ENCODE data around the gene EEF1AKMT4. TPM values are rescaled to one million over a fixed set of nuclear protein-coding genes. Genes with fewer than 3 reads are reported as not detected.

Gene EEF1AKMT4
- total RNA-seq, 4 donors from 2014 or later: 1.7 to 9.8 (median 5.7) TPM

DNA sequence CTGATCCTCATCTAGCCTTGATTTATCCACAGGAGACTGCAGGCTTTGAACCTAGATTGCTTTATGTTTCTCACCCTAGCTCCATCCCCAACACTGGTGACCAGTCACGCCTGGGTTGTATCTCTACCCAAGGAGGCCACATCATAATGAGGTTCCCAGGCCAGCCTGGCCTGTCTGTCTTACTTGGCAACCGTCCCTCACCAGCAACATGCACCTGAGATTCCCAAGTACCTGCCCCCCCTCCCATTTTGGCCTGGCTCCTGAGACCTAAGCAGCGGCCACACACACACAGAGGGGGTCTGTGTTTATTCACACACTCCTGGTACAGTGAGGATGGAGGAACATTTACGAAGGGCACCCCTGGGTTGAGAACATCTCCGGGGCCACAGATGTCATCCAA, 9.5 kb downstream of the EEF1AKMT4 start:
- Histone ChIP-seq H3K27ac (no peak overlapping the region), H3K36me3 (no peaks in the 10 kb centered on the region), H3K4me3 (no peak overlapping the region), H3K9me3 (no peaks in the 10 kb centered on the region), H3K4me1 (peaks cover 0 to 30% (median 14%) of the 10 kb centered on the region in 4 donors), H3K27me3 (peaks cover 3 to 33% of the 10 kb centered on the region in 2 donors)
- TF ChIP-seq, protein P1, sequence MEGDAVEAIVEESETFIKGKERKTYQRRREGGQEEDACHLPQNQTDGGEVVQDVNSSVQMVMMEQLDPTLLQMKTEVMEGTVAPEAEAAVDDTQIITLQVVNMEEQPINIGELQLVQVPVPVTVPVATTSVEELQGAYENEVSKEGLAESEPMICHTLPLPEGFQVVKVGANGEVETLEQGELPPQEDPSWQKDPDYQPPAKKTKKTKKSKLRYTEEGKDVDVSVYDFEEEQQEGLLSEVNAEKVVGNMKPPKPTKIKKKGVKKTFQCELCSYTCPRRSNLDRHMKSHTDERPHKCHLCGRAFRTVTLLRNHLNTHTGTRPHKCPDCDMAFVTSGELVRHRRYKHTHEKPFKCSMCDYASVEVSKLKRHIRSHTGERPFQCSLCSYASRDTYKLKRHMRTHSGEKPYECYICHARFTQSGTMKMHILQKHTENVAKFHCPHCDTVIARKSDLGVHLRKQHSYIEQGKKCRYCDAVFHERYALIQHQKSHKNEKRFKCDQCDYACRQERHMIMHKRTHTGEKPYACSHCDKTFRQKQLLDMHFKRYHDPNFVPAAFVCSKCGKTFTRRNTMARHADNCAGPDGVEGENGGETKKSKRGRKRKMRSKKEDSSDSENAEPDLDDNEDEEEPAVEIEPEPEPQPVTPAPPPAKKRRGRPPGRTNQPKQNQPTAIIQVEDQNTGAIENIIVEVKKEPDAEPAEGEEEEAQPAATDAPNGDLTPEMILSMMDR (IDR thresholded peaks at IDR 0.05): no peak
- no peak for TF ChIP-seq POLR2A (IDR thresholded peaks at IDR 0.05)
- no peak for DNase-seq

DNA sequence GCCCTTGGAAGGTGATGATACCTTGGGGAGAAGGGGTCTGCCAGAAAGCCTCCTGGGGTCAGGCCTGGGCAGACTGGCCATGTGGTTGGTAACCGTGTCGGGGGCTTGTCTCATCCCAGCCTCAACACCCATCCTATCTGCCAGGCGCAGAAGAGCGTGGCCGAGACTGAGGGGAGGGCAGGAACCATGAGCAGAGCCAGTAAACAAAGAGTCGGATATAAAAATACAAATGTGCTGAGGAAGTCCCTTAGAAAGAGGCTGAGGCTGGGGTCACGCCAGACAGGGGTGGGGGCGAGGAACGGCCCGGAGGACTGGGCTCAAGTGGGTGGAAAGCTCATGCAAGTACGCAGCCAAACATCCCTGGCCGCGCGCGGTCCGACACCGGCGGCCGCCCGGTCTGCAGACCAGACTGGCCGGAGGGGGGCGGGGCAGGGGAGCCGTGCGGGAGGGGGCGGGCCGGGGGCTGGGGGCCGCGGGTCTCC, 10.0 kb downstream of the EEF1AKMT4 start:
- H3K4me1 ChIP-seq: peaks cover 0 to 30% (median 14%) of the 10 kb centered on the region in 4 donors
- no peaks in the 10 kb centered on the region for H3K36me3 ChIP-seq
- DNase-seq: no peak
- H3K9me3 ChIP-seq: no peaks in the 10 kb centered on the region
- H3K27ac ChIP-seq: no peak overlapping the region
- peaks cover 3 to 36% of the 10 kb centered on the region in 2 donors for H3K27me3 ChIP-seq
- peak overlapping the region in 2 of 4 donors; percentile 33 to 57 for H3K4me3 ChIP-seq
- no peak for TF ChIP-seq POLR2A (IDR thresholded peaks at IDR 0.05)
- TF ChIP-seq, protein P1 (IDR thresholded peaks at IDR 0.05): no peak

DNA sequence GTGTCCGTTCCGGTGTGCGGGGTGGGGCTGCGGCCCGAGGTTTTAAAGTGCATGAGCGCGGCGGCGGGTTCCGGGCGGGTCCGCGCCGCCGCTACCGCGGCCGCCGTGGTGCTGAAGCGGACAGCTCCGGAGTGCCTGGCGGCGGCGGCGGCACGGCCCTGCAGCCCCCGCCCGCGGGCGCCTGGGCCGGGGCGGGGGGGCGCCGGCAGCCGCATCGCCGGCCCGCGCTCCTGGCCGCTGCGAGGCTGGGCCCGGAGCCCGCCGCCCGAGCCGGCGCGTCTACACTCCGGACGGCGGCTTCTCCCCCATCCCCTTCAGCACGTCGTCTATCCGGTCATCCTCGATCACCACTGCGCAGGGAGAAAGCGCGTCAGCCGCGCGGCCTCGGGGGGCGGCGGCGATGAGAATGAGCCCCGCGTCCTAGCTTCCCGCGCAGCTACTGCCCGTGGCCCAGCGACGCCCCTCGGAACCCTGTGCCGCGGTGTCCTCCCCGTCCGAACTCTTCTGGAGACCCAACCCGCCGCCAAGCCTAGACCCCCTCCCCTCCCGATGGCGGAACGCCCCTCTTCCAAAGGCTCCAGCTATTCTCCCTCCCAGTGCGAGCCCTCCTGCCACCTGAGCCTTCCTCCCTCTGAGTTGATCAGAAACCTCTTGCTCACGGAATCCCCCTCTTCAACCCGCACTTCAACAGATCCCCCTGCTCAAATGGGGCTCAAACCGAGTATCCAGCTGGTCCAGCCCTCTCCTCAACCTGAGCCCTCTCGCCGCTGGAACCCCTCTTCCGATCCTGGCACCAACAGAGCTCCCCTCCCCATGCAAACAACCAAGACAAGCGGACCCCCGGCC, 10.6 kb downstream of the EEF1AKMT4 start:
- H3K9me3 ChIP-seq: no peaks in the 10 kb centered on the region
- peaks cover 3 to 36% of the 10 kb centered on the region in 2 donors for H3K27me3 ChIP-seq
- H3K36me3 ChIP-seq: no peaks in the 10 kb centered on the region
- TF ChIP-seq POLR2A (IDR thresholded peaks at IDR 0.05): no peak
- peak in 1 of 3 donors; percentile 53 for DNase-seq
- H3K4me3 ChIP-seq: peak overlapping the region in 3 of 4 donors; percentile 55 to 59 (median 57)
- peaks cover 0 to 30% (median 14%) of the 10 kb centered on the region in 4 donors for H3K4me1 ChIP-seq
- no peak overlapping the region for H3K27ac ChIP-seq

DNA sequence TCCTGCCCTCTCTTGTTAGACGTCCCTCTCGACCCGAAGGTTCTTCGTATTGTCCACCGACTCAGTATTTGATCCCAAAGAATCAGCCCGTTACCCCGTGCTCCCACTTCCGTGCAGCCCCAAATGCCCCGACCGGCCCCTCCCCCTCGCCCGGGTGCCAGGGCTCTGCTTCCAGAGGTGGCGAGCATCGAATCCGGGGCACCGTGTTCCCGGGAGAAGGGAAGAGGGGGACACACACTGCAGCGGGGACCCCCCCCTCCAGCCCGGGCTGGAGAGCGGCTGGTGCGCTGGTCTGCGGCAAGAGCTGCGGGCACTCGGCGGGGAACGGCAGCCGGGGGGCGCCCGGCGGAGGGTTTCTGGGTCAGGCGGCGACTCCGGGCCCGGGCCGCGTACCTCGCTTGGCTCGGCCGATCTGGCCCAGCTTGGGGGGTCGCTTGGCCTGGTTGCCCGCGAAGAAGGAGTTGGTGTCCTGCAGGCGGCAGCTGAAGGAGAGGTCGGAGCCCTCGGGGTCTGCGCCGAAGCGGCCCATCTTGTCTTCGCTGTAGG, 11.3 kb downstream of the EEF1AKMT4 start:
- Histone ChIP-seq H3K36me3 (no peaks in the 10 kb centered on the region), H3K27ac (no peak overlapping the region), H3K4me1 (peaks cover 0 to 30% (median 14%) of the 10 kb centered on the region in 4 donors), H3K9me3 (no peaks in the 10 kb centered on the region), H3K27me3 (peaks cover 3 to 36% of the 10 kb centered on the region in 2 donors), H3K4me3 (peak overlapping the region; percentile 30 to 59 (median 56))
- no peak for TF ChIP-seq POLR2A (IDR thresholded peaks at IDR 0.05)
- TF ChIP-seq, protein P1 (IDR thresholded peaks at IDR 0.05): no peak
- no peak for DNase-seq

DNA sequence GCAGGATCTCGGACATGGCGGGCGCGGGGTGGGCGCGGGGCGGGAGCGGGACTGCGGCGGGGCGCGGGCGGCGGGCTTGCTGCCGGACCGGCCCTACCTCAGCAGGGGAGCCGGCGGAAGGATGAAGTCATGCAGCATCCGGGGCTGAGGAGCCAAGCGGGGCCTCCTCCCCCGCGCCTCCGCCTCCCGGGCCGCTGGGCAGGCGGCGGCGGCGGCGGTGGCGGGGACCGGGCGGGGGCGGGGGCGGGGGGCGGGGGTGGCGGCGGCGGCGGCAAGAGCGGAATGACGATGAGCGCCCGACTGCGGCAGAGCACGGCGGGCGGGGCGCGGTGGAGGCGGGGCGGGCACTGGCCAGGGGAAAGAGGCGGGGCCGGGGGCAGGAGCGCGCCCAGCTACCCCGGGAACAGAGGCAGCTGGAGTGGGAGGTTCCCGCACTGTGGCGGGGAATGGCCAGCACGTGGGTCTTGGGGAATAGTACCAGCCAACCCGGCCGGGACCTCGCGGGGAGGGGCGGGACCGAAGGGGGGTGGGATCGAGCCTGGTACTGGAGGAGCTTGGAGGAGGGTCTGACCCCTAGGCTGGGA, 11.9 kb downstream of the EEF1AKMT4 start, which contains the start of gene CAMK2N2:
CAMK2N2 (minus strand) TSS at position 284 of the 584 bp plus-strand sequence; CDS start at position 16, 268 bp downstream.
- Histone ChIP-seq H3K36me3 (no peaks in the 10 kb centered on the region), H3K27ac (no peak within 1 kb of the TSS), H3K4me3 (peak within 1 kb of the TSS; percentile 30 to 59 (median 56)), H3K4me1 (peaks cover 0 to 30% (median 14%) of the 10 kb centered on the region in 4 donors), H3K27me3 (peaks cover 3 to 36% of the 10 kb centered on the region in 2 donors), H3K9me3 (no peaks in the 10 kb centered on the region)
- TF ChIP-seq POLR2A (IDR thresholded peaks at IDR 0.05): no peak
- peak; percentile 22 to 74 (median 65) for DNase-seq

DNA sequence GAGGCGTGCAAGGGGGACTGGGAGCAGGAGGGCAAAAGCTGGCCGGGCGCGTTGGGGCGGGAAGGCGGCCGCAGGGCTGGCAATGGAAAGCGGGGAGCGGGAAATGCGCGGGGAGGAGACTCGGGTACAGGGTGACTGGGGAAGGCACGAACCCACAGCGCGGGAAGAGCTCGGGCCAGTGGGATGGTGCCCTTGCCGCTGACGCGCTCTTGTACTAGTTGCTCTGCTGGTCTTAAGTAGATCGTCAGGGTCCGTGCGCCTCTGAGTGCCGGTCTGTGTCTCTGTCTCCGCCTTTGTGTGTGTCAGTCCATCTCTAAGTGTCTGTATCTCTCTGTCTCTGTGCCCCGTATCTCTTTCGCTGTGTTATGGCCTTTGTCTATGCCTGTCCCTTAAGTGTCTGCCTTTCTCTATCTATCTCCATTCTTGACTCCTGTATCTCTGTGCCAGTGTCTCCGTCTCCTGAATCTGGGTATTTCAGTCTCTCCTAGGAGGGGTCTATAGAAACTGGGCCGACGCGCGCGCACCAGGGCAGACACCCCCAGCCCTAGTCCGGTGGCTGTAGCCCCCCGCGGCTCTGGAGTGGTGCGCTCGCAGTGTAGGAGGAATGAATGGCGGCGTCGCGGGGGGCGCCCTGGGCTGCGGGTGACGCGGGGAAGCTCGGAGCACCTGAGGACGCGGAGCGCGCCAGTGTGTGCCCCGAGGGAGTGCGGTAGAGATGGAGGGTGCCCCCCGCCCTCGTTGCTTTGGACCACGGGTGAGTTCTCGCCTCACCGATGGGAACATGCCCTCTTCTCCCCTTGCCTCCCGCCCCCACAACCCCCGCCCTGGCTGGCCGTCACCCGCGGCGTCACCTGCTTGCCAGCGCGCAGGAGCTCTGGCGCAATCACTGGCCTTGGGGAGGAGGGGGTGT, 12.6 kb downstream of the EEF1AKMT4 start:
- H3K4me3 ChIP-seq: peak overlapping the region; percentile 30 to 59 (median 56)
- no peaks in the 10 kb centered on the region for H3K36me3 ChIP-seq
- no peak overlapping the region for H3K27ac ChIP-seq
- H3K9me3 ChIP-seq: no peaks in the 10 kb centered on the region
- DNase-seq: no peak
- peaks cover 3 to 36% of the 10 kb centered on the region in 2 donors for H3K27me3 ChIP-seq
- peaks cover 0 to 30% (median 14%) of the 10 kb centered on the region in 4 donors for H3K4me1 ChIP-seq
- TF ChIP-seq POLR2A (IDR thresholded peaks at IDR 0.05): no peak
- TF ChIP-seq, protein P1 (IDR thresholded peaks at IDR 0.05): no peak
